ENCODE measurements around the gene TMA7B. TPM values are rescaled to one million over a fixed set of nuclear protein-coding genes. Genes with fewer than 3 reads are reported as not detected.

TMA7B gene
- total RNA-seq, 1 experiment from 2014 or later: not detected

DNA sequence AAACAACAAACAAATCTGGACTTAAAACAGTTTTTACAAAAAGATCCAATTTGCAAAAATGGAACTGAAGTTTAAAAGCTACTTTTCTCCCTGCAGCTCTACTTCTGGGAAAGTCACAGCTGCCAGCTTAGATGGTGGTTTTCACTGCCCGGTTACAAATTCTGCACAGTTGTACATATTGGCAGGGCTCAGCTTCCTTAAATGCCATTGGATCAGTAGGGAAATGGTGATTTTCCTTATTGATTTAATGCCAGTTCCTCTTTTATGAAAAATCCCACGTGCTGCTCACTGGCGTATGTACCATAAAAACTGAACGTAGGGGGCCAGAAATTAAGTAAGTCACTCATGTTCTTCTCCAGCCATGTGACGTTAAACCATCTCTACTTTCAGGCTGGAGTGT, 36.5 kb upstream of the TMA7B start:
- CTCF ChIA-PET: no interaction called here
- DNase-seq (no peak), ATAC-seq (no peak)
- Histone ChIP-seq H3K9ac (ENCODE audit: low read length) (no peak overlapping the region), H3K4me1 (ENCODE audit: insufficient read depth, low read length) (no peaks in the 10 kb centered on the region), H3K36me3 (ENCODE audit: low read depth, low read length) (no peaks in the 10 kb centered on the region), H3K79me2 (ENCODE audit: low read length) (no peaks in the 10 kb centered on the region), H3K27ac (ENCODE audit: low read length) (no peak overlapping the region), H2AFZ (ENCODE audit: low read length) (no peak overlapping the region), H3K4me2 (ENCODE audit: low read length) (no peak overlapping the region), H3K27me3 (ENCODE audit: low read length) (peaks cover 74% of the 10 kb centered on the region), H4K20me1 (ENCODE audit: low read length) (no peaks in the 10 kb centered on the region), H3K4me3 (ENCODE audit: low read length) (no peak overlapping the region), H3F3A (ENCODE audit: low read length, unreplicated experiment) (no peaks in the 10 kb centered on the region), H3K9me3 (ENCODE audit: low read length) (no peaks in the 10 kb centered on the region), H3K9me2 (replicated peaks; ENCODE audit: low read length) (no peaks in the 10 kb centered on the region)
- intact Hi-C loops (cut with micrococcal nuclease): no loop called here
- POLR2A ChIA-PET (ENCODE audit: unreplicated experiment): no interaction called here
- no TSS peak for BruUV-seq (replicated peaks)
- TF ChIP-seq, protein P1, sequence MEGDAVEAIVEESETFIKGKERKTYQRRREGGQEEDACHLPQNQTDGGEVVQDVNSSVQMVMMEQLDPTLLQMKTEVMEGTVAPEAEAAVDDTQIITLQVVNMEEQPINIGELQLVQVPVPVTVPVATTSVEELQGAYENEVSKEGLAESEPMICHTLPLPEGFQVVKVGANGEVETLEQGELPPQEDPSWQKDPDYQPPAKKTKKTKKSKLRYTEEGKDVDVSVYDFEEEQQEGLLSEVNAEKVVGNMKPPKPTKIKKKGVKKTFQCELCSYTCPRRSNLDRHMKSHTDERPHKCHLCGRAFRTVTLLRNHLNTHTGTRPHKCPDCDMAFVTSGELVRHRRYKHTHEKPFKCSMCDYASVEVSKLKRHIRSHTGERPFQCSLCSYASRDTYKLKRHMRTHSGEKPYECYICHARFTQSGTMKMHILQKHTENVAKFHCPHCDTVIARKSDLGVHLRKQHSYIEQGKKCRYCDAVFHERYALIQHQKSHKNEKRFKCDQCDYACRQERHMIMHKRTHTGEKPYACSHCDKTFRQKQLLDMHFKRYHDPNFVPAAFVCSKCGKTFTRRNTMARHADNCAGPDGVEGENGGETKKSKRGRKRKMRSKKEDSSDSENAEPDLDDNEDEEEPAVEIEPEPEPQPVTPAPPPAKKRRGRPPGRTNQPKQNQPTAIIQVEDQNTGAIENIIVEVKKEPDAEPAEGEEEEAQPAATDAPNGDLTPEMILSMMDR (conservative IDR thresholded peaks at IDR 0.05; ENCODE audit: low read depth, low read length): no peak
- TF ChIP-seq EZH2phosphoT487 (IDR thresholded peaks at IDR 0.05; ENCODE audit: borderline replicate concordance, low read length) (no peak), EZH2 (IDR thresholded peaks at IDR 0.05; ENCODE audit: low read length, unreplicated experiment) (no peak)

DNA sequence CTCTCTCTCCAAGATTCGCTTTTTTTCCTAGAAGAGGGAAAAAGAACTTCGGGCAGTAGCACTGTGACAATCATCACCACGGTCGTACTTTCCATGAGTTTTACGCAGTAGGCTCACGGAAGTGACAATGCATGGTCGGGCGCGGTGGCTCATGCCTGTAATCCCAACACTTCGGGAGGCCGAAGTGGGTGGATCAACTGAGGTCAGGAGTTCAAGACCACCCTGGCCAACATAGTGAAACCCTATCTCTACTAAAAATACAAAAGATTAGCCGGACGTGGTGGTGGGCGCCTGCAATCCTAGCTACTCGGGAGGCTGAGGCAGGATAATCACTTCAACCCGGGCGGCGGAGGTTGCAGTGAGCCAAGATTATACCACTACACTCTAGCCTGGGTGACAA, 35.9 kb upstream of the TMA7B start:
- no peak overlapping the region for H3K4me3 ChIP-seq (ENCODE audit: low read length)
- H3F3A ChIP-seq (ENCODE audit: low read length, unreplicated experiment): no peaks in the 10 kb centered on the region
- H3K27me3 ChIP-seq (ENCODE audit: low read length): peaks cover 72% of the 10 kb centered on the region
- H3K27ac ChIP-seq (ENCODE audit: low read length): no peak overlapping the region
- no peak overlapping the region for H2AFZ ChIP-seq (ENCODE audit: low read length)
- H3K9ac ChIP-seq (ENCODE audit: low read length): no peak overlapping the region
- DNase-seq: no peak
- H3K4me1 ChIP-seq (ENCODE audit: insufficient read depth, low read length): no peaks in the 10 kb centered on the region
- no peak for ATAC-seq
- no peaks in the 10 kb centered on the region for H3K79me2 ChIP-seq (ENCODE audit: low read length)
- no peaks in the 10 kb centered on the region for H4K20me1 ChIP-seq (ENCODE audit: low read length)
- CTCF ChIA-PET: no interaction called here
- H3K4me2 ChIP-seq (ENCODE audit: low read length): no peak overlapping the region
- TF ChIP-seq EZH2phosphoT487 (IDR thresholded peaks at IDR 0.05; ENCODE audit: borderline replicate concordance, low read length): no peak
- TF ChIP-seq, protein P1 (conservative IDR thresholded peaks at IDR 0.05; ENCODE audit: low read depth, low read length): no peak
- TF ChIP-seq EZH2 (IDR thresholded peaks at IDR 0.05; ENCODE audit: low read length, unreplicated experiment): no peak
- no peaks in the 10 kb centered on the region for H3K9me2 ChIP-seq (replicated peaks; ENCODE audit: low read length)
- intact Hi-C loops (cut with micrococcal nuclease): no loop called here
- H3K9me3 ChIP-seq (ENCODE audit: low read length): no peaks in the 10 kb centered on the region
- BruUV-seq (replicated peaks): no TSS peak
- POLR2A ChIA-PET (ENCODE audit: unreplicated experiment): no interaction called here
- H3K36me3 ChIP-seq (ENCODE audit: low read depth, low read length): no peaks in the 10 kb centered on the region

DNA sequence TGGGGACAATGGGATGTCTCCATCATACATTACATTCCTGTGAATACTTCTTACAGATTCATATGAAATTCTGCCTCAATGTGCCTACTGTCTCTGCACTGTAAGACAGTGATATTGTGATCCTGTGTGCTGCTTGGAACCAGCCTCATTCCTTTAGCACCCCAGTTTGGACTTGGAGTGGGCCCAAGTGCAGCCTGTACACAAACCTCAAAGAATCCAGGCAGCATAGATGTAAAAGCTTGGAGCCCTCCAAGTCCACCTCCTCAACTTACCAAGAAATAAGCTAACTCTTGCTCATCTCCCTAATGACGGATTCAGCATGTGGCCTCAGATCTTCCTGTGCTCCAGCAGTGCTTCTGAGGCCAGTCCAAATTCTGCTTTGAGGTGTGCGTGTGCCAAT, 34.9 kb upstream of the TMA7B start:
- POLR2A ChIA-PET (ENCODE audit: unreplicated experiment): no interaction called here
- peaks cover 69% of the 10 kb centered on the region for H3K27me3 ChIP-seq (ENCODE audit: low read length)

More for the DNA sequence above, 34.9 kb upstream of the TMA7B start:
- no peaks in the 10 kb centered on the region for H3K79me2 ChIP-seq (ENCODE audit: low read length)
- H3F3A ChIP-seq (ENCODE audit: low read length, unreplicated experiment): no peaks in the 10 kb centered on the region
- H3K36me3 ChIP-seq (ENCODE audit: low read depth, low read length): no peaks in the 10 kb centered on the region
- no peaks in the 10 kb centered on the region for H4K20me1 ChIP-seq (ENCODE audit: low read length)
- CTCF ChIA-PET: no interaction called here
- H3K9me2 ChIP-seq (replicated peaks; ENCODE audit: low read length): no peaks in the 10 kb centered on the region
- no peak overlapping the region for H3K27ac ChIP-seq (ENCODE audit: low read length)
- no peak overlapping the region for H3K4me2 ChIP-seq (ENCODE audit: low read length)
- no peak for ATAC-seq
- H3K9me3 ChIP-seq (ENCODE audit: low read length): no peaks in the 10 kb centered on the region
- no TSS peak for BruUV-seq (replicated peaks)
- no peaks in the 10 kb centered on the region for H3K4me1 ChIP-seq (ENCODE audit: insufficient read depth, low read length)
- no peak overlapping the region for H3K9ac ChIP-seq (ENCODE audit: low read length)
- TF ChIP-seq, protein P1 (conservative IDR thresholded peaks at IDR 0.05; ENCODE audit: low read depth, low read length): no peak
- TF ChIP-seq EZH2phosphoT487 (IDR thresholded peaks at IDR 0.05; ENCODE audit: borderline replicate concordance, low read length) (no peak), EZH2 (IDR thresholded peaks at IDR 0.05; ENCODE audit: low read length, unreplicated experiment) (no peak)
- H3K4me3 ChIP-seq (ENCODE audit: low read length): no peak overlapping the region
- intact Hi-C loops (cut with micrococcal nuclease): no loop called here
- no peak overlapping the region for H2AFZ ChIP-seq (ENCODE audit: low read length)
- DNase-seq: no peak
